HCT116 (cell line): ENCODE results near the gene ITPK1. TPM values are rescaled to one million over a fixed set of nuclear protein-coding genes. Genes with fewer than 3 reads are reported as not detected.

ENCODE experiments used
- ATAC-seq: fragments of 200-7000 bp; cut with Tn5 transposase; 2 replicates; pipeline ENCODE4 v1.9.1; 2020; ENCODE audit warnings: mild to moderate bottlenecking, moderate library complexity
- BruUV-seq: library from RNA; stranded (reverse); fragments of 400-500 nt; replicated peaks from 2 replicates; lab custom pipeline; 2021; lab: Mats Ljungman, UMichigan
- CTCF ChIA-PET: fragments of 300-600 bp; sonication (Branson Sonifier 250); formaldehyde crosslinking; loops from one replicate; lab custom pipeline; 2021; ENCODE audit warnings: antibody characterized with exemption; lab: Charles Lee
- POLR2A ChIA-PET: fragments of 300-600, 350-600 bp; sonication (Branson Sonifier 250); formaldehyde crosslinking; loops from one replicate; lab custom pipeline; 2021; ENCODE audit warnings: antibody characterized with exemption; lab: Charles Lee
- RAD21 ChIA-PET, 2 experiments: fragments of 300-600 bp; sonication (Branson Sonifier 250); formaldehyde crosslinking; loops; one replicate each; lab custom pipeline; 2023; ENCODE audit warnings: low total read pairs in 2 of 2; ENCODE audit not compliant: uncharacterized antibody in 2 of 2, unreplicated experiment in 2 of 2, low non-redundant PET in 1 of 2; lab: Charles Lee
- DNase-seq: peaks from one replicate; pipeline ENCODE4 v3.0.0-alpha.2; 2010; ENCODE audit warnings: low read depth, low spot score
- H2AFZ ChIP-seq: fragments of 200-600 bp; shearing (Covaris generic), sonication (generic); 2 replicates; pipeline ENCODE4 v1.6.1; 2017; ENCODE audit warnings: low read depth, mixed run types, mixed read lengths, antibody characterized with exemption, low read length; ENCODE audit not compliant: poor library complexity, severe bottlenecking
- H3K27ac ChIP-seq: 2 replicates; pipeline ENCODE4 v1.5.1; 2012; ENCODE audit warnings: low read depth, low read length
- H3K27me3 ChIP-seq: fragments of 200-600 bp; sonication (generic); 2 replicates; pipeline ENCODE4 v1.6.1; 2016; ENCODE audit warnings: mixed run types, low read length, mixed read lengths; ENCODE audit not compliant: insufficient read depth
- H3K36me3 ChIP-seq, 2 experiments: fragments of 200-500 bp in 1 of 2; fragments of 200-600 bp in 1 of 2; sonication (Bioruptor generic) in 1 of 2; sonication (generic) in 1 of 2; 2 replicates each; pipeline versions ENCODE4 v1.5.1 to v1.6.1; 2014 to 2016; ENCODE audit warnings: low read length in 2 of 2, inconsistent platforms in 1 of 2, mixed read lengths in 1 of 2, mixed run types in 1 of 2; ENCODE audit not compliant: insufficient read depth in 2 of 2, control insufficient read depth in 1 of 2
- H3K4me1 ChIP-seq, 2 experiments: fragments of 200-600 bp in 1 of 2; sonication (generic) in 1 of 2; 2 replicates each; pipeline versions ENCODE4 v1.5.1 to v1.6.1; 2012 to 2017; ENCODE audit warnings: low read length in 2 of 2, inconsistent platforms in 1 of 2, mild to moderate bottlenecking in 1 of 2, mixed read lengths in 1 of 2, mixed run types in 1 of 2, moderate library complexity in 1 of 2; ENCODE audit not compliant: insufficient read depth in 2 of 2, control insufficient read depth in 1 of 2
- H3K4me2 ChIP-seq: fragments of 200-600 bp; sonication (generic); 2 replicates; pipeline ENCODE4 v1.6.1; 2017; ENCODE audit warnings: mixed run types, low read length, mixed read lengths
- H3K4me3 ChIP-seq, 2 experiments: fragments of 200-600 bp in 1 of 2; sonication (generic) in 1 of 2; replicated peaks in 1 of 2; 2 replicates each; pipeline ENCODE4 v1.5.1; 2011 to 2016; ENCODE audit warnings: low read length in 2 of 2, control low read depth in 1 of 2, low read depth in 1 of 2, mild to moderate bottlenecking in 1 of 2, mixed read lengths in 1 of 2, mixed run types in 1 of 2
- H3K79me2 ChIP-seq: fragments of 200-600 bp; sonication (generic); 2 replicates; pipeline ENCODE4 v1.6.1; 2017; ENCODE audit warnings: mild to moderate bottlenecking, mixed run types, low read length, moderate library complexity, mixed read lengths; ENCODE audit not compliant: insufficient read depth
- H3K9ac ChIP-seq: fragments of 200-600 bp; sonication (generic); 2 replicates; pipeline ENCODE4 v1.6.1; 2016; ENCODE audit warnings: low read length, mixed read lengths
- H3K9me2 ChIP-seq: fragments of 200-600 bp; sonication (generic), shearing (Covaris generic); 2 replicates; pipeline ENCODE4 v1.6.1; 2017; ENCODE audit warnings: mixed run types, mild to moderate bottlenecking, moderate library complexity; ENCODE audit not compliant: insufficient read depth
- H3K9me3 ChIP-seq, 2 experiments: fragments of 200-500 bp in 1 of 2; fragments of 200-600 bp in 1 of 2; sonication (Bioruptor generic) in 1 of 2; sonication (generic) in 1 of 2; 2 replicates each; pipeline ENCODE4 v1.6.1; 2014 to 2017; ENCODE audit warnings: low read length in 2 of 2, mixed read lengths in 2 of 2, inconsistent platforms in 1 of 2, low read depth in 1 of 2, mild to moderate bottlenecking in 1 of 2, mixed run types in 1 of 2, moderate library complexity in 1 of 2; ENCODE audit not compliant: control insufficient read depth in 1 of 2, insufficient read depth in 1 of 2
- H4K20me1 ChIP-seq: fragments of 200-600 bp; sonication (generic), shearing (Covaris generic); 2 replicates; pipeline ENCODE4 v1.6.1; 2017; ENCODE audit warnings: mixed run types, mild to moderate bottlenecking, moderate library complexity; ENCODE audit not compliant: insufficient read depth
- CBX3 ChIP-seq: IDR thresholded peaks from 2 replicates; pipeline ENCODE4 v1.6.1; 2012; ENCODE audit warnings: low read depth
- CEBPB ChIP-seq: IDR thresholded peaks from 2 replicates; pipeline ENCODE4 v1.6.1; 2012; ENCODE audit warnings: low read depth
- EZH2 ChIP-seq: fragments of 200-600 bp; sonication (generic); IDR thresholded peaks from 2 replicates; pipeline ENCODE4 v1.6.1; 2017; ENCODE audit warnings: antibody characterized with exemption, mixed run types
- EZH2phosphoT487 ChIP-seq: fragments of 200-600 bp; IDR thresholded peaks from 2 replicates; pipeline ENCODE4 v1.6.1; 2018; ENCODE audit warnings: antibody characterized with exemption, borderline replicate concordance
- FOSL1 ChIP-seq: IDR thresholded peaks from 2 replicates; pipeline ENCODE4 v1.6.1; 2012; ENCODE audit warnings: low read depth
- POLR2A ChIP-seq: IDR thresholded peaks from 2 replicates; pipeline ENCODE4 v1.7.0; 2011; ENCODE audit warnings: borderline replicate concordance; ENCODE audit not compliant: insufficient read depth, insufficient read length; ENCODE audit errors: extremely low read depth
- YY1 ChIP-seq: IDR thresholded peaks from 2 replicates; pipeline ENCODE4 v1.6.1; 2011; ENCODE audit warnings: low read length, low read depth, moderate library complexity, mild to moderate bottlenecking; ENCODE audit not compliant: insufficient replicate concordance; ENCODE audit errors: extremely low read depth
- ZFX ChIP-seq: fragments of 450-650 bp; IDR thresholded peaks from 2 replicates; pipeline ENCODE4 v1.6.1; 2017
- ZNF274 ChIP-seq: fragments of 200-500 bp; sonication (Bioruptor generic); IDR thresholded peaks from 2 replicates; pipeline ENCODE4 v1.6.1; 2014; ENCODE audit warnings: mild to moderate bottlenecking, low read depth, low read length, inconsistent platforms
- intact Hi-C: fragments of 100-400 bp; cut with micrococcal nuclease; formaldehyde crosslinking; loops from 2 replicates; pipeline ENCODE4 v1.10.0; 2022
- total RNA-seq: library from RNA; stranded (reverse); gene quantifications from one replicate; pipeline ENCODE4 v1.2.1, GENCODE V29; 2021; ENCODE audit not compliant: unreplicated experiment
- TF ChIP-seq, protein P1 (sequence below): IDR thresholded peaks from 2 replicates; pipeline ENCODE4 v1.6.1; 2012; ENCODE audit warnings: low read depth
- TF ChIP-seq, protein P2 (sequence below): IDR thresholded peaks from 2 replicates; pipeline ENCODE4 v1.6.1; 2012

ITPK1 gene
- total RNA-seq, 1 experiment from 2014 or later: 70.2 TPM

DNA sequence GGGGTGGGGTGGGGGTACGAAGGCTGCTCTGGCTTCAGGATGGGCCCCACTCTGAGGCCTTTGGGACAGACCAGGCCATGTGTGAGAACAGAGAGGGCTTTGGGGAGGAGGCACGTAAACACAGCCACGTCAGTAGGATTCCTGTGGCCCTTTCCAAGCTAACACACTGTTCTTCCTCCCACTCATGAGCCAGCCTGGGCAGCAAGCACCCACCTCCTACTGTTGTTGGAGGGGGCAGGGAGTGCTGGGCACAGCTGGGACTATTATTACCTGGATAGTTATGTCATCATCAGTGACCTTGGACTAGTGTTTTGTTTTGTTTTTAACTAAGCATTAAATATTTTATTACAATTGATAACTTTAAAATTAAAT lies 187.5 kb downstream of the ITPK1 start:
- Histone ChIP-seq H3K27me3 (peaks cover 11% of the 10 kb centered on the region; the same call in 1 of the 2 replicates), H3K79me2 (no peaks in the 10 kb centered on the region), H3K27ac (no peak overlapping the region), H3K4me3 (no peak overlapping the region), H3K4me2 (no peak overlapping the region), H2AFZ (no peak overlapping the region), H3K36me3 (no peaks in the 10 kb centered on the region), H3K9me2 (no peaks in the 10 kb centered on the region), H3K4me1 (no peaks in the 10 kb centered on the region), H4K20me1 (no peaks in the 10 kb centered on the region), H3K9me3 (no peaks in the 10 kb centered on the region), H3K9ac (no peak overlapping the region)
- ChIA-PET RAD21 (no interaction called here), POLR2A (no interaction called here), CTCF (no interaction called here)
- DNase-seq (no peak), ATAC-seq (no peak)
- no TSS peak for BruUV-seq
- intact Hi-C loops: no loop called here
- TF ChIP-seq ZNF274: no peak
- TF ChIP-seq, protein P1, sequence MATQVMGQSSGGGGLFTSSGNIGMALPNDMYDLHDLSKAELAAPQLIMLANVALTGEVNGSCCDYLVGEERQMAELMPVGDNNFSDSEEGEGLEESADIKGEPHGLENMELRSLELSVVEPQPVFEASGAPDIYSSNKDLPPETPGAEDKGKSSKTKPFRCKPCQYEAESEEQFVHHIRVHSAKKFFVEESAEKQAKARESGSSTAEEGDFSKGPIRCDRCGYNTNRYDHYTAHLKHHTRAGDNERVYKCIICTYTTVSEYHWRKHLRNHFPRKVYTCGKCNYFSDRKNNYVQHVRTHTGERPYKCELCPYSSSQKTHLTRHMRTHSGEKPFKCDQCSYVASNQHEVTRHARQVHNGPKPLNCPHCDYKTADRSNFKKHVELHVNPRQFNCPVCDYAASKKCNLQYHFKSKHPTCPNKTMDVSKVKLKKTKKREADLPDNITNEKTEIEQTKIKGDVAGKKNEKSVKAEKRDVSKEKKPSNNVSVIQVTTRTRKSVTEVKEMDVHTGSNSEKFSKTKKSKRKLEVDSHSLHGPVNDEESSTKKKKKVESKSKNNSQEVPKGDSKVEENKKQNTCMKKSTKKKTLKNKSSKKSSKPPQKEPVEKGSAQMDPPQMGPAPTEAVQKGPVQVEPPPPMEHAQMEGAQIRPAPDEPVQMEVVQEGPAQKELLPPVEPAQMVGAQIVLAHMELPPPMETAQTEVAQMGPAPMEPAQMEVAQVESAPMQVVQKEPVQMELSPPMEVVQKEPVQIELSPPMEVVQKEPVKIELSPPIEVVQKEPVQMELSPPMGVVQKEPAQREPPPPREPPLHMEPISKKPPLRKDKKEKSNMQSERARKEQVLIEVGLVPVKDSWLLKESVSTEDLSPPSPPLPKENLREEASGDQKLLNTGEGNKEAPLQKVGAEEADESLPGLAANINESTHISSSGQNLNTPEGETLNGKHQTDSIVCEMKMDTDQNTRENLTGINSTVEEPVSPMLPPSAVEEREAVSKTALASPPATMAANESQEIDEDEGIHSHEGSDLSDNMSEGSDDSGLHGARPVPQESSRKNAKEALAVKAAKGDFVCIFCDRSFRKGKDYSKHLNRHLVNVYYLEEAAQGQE: no peak
- no peak for TF ChIP-seq FOSL1
- TF ChIP-seq CBX3: no peak
- TF ChIP-seq, protein P2, sequence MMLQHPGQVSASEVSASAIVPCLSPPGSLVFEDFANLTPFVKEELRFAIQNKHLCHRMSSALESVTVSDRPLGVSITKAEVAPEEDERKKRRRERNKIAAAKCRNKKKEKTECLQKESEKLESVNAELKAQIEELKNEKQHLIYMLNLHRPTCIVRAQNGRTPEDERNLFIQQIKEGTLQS: no peak
- TF ChIP-seq POLR2A: no peak
- TF ChIP-seq EZH2phosphoT487: no peak
- no peak for TF ChIP-seq EZH2
- TF ChIP-seq ZFX: no peak
- no peak for TF ChIP-seq CEBPB
- TF ChIP-seq YY1: no peak
